Measurements from ENCODE around the gene GGACT. TPM values are rescaled to one million over a fixed set of nuclear protein-coding genes. Genes with fewer than 3 reads are reported as not detected.

The GGACT gene
- total and polyA plus RNA-seq, 5 donors from 2014 or later, result 8.3 to 15.1 (median 9.3) TPM

GRCh38 chr13:100491164-100491842 lies 97.3 kb downstream of the GGACT start:
- no peaks in the 10 kb centered on the region for H3K9me3 ChIP-seq (ENCODE audit: control insufficient read depth in 2 of 2, low read length in 2 of 2)
- no peak overlapping the region for H3K4me3 Mint-ChIP-seq
- no peak overlapping the region for H3K4me3 ChIP-seq (ENCODE audit: low read depth, low read length)
- H3K27ac Mint-ChIP-seq, result no peak overlapping the region
- H3K27ac ChIP-seq (ENCODE audit: insufficient read depth, low read length, poor library complexity, severe bottlenecking), result no peak overlapping the region
- ATAC-seq (ENCODE audit: low read depth in 2 of 2), result no peak
- H3K9me3 Mint-ChIP-seq, result no peaks in the 10 kb centered on the region
- no peak for DNase-seq
- no peaks in the 10 kb centered on the region for H3K27me3 Mint-ChIP-seq
- H3K36me3 ChIP-seq (ENCODE audit: control insufficient read depth, insufficient read depth, low read length), result no peaks in the 10 kb centered on the region
- H3K36me3 Mint-ChIP-seq, result peaks cover 12% of the 10 kb centered on the region
- H3K4me1 ChIP-seq (ENCODE audit: control insufficient read depth, insufficient read depth, low read length, poor library complexity, severe bottlenecking), result no peaks in the 10 kb centered on the region
- no peaks in the 10 kb centered on the region for H3K27me3 ChIP-seq (ENCODE audit: control insufficient read depth, insufficient read depth, low read length)
- no peaks in the 10 kb centered on the region for H3K4me1 Mint-ChIP-seq

GRCh38 chr13:100490692-100491091 lies 97.9 kb downstream of the GGACT start:
- ATAC-seq (ENCODE audit: low read depth in 2 of 2), result no peak
- Mint-ChIP-seq H3K27ac (no peak overlapping the region), H3K36me3 (peaks cover 12% of the 10 kb centered on the region), H3K9me3 (no peaks in the 10 kb centered on the region), H3K4me3 (no peak overlapping the region), H3K27me3 (no peaks in the 10 kb centered on the region), H3K4me1 (no peaks in the 10 kb centered on the region)
- Histone ChIP-seq H3K27ac (ENCODE audit: insufficient read depth, low read length, poor library complexity, severe bottlenecking) (no peak overlapping the region), H3K4me1 (ENCODE audit: control insufficient read depth, insufficient read depth, low read length, poor library complexity, severe bottlenecking) (no peaks in the 10 kb centered on the region), H3K27me3 (ENCODE audit: control insufficient read depth, insufficient read depth, low read length) (no peaks in the 10 kb centered on the region), H3K36me3 (ENCODE audit: control insufficient read depth, insufficient read depth, low read length) (no peaks in the 10 kb centered on the region), H3K9me3 (ENCODE audit: control insufficient read depth in 2 of 2, low read length in 2 of 2) (no peaks in the 10 kb centered on the region), H3K4me3 (ENCODE audit: low read depth, low read length) (no peak overlapping the region)
- DNase-seq, result no peak

GRCh38 chr13:100485265-100485664 lies 103.3 kb downstream of the GGACT start:
- H3K9me3 ChIP-seq (ENCODE audit: control insufficient read depth in 2 of 2, low read length in 2 of 2), result no peaks in the 10 kb centered on the region
- H3K27ac ChIP-seq (ENCODE audit: insufficient read depth, low read length, poor library complexity, severe bottlenecking), result no peak overlapping the region
- Mint-ChIP-seq H3K4me1 (peaks cover 5 to 16% (median 7%) of the 10 kb centered on the region in 4 donors), H3K27ac (no peak overlapping the region), H3K9me3 (no peaks in the 10 kb centered on the region), H3K4me3 (no peak overlapping the region), H3K27me3 (no peaks in the 10 kb centered on the region), H3K36me3 (no peaks in the 10 kb centered on the region)
- DNase-seq (no peak), ATAC-seq (ENCODE audit: low read depth in 2 of 2) (no peak)
- H3K4me1 ChIP-seq (ENCODE audit: control insufficient read depth, insufficient read depth, low read length, poor library complexity, severe bottlenecking), result no peaks in the 10 kb centered on the region
- no peak overlapping the region for H3K4me3 ChIP-seq (ENCODE audit: low read depth, low read length)
- H3K27me3 ChIP-seq (ENCODE audit: control insufficient read depth, insufficient read depth, low read length), result no peaks in the 10 kb centered on the region
- no peaks in the 10 kb centered on the region for H3K36me3 ChIP-seq (ENCODE audit: control insufficient read depth, insufficient read depth, low read length)

- Histone ChIP-seq H3K4me3 (ENCODE audit: low read depth, low read length) (no peak overlapping the region), H3K27me3 (ENCODE audit: control insufficient read depth, insufficient read depth, low read length) (no peaks in the 10 kb centered on the region), H3K36me3 (ENCODE audit: control insufficient read depth, insufficient read depth, low read length) (no peaks in the 10 kb centered on the region), H3K4me1 (ENCODE audit: control insufficient read depth, insufficient read depth, low read length, poor library complexity, severe bottlenecking) (no peaks in the 10 kb centered on the region), H3K9me3 (ENCODE audit: control insufficient read depth in 2 of 2, low read length in 2 of 2) (no peaks in the 10 kb centered on the region), H3K27ac (ENCODE audit: insufficient read depth, low read length, poor library complexity, severe bottlenecking) (no peak overlapping the region)
- no peak for DNase-seq
- H3K27me3 Mint-ChIP-seq, result no peaks in the 10 kb centered on the region
- H3K36me3 Mint-ChIP-seq, result no peaks in the 10 kb centered on the region
- no peak for ATAC-seq (ENCODE audit: low read depth in 2 of 2)
- peaks cover 5 to 16% (median 7%) of the 10 kb centered on the region in 4 donors for H3K4me1 Mint-ChIP-seq
- H3K4me3 Mint-ChIP-seq, result no peak overlapping the region
- H3K9me3 Mint-ChIP-seq, result no peaks in the 10 kb centered on the region
- no peak overlapping the region for H3K27ac Mint-ChIP-seq
These were observed 103.9 kb downstream of the GGACT start for GRCh38 chr13:100484702-100485101.

GRCh38 chr13:100483841-100484381 lies 104.7 kb downstream of the GGACT start:
- DNase-seq, result no peak
- no peaks in the 10 kb centered on the region for H3K27me3 ChIP-seq (ENCODE audit: control insufficient read depth, insufficient read depth, low read length)
- H3K4me1 Mint-ChIP-seq, result peaks cover 5 to 16% (median 7%) of the 10 kb centered on the region in 4 donors
- no peak overlapping the region for H3K27ac Mint-ChIP-seq
- no peaks in the 10 kb centered on the region for H3K9me3 ChIP-seq (ENCODE audit: control insufficient read depth in 2 of 2, low read length in 2 of 2)
- no peaks in the 10 kb centered on the region for H3K36me3 Mint-ChIP-seq
- ATAC-seq (ENCODE audit: low read depth in 2 of 2), result no peak
- no peaks in the 10 kb centered on the region for H3K4me1 ChIP-seq (ENCODE audit: control insufficient read depth, insufficient read depth, low read length, poor library complexity, severe bottlenecking)
- no peaks in the 10 kb centered on the region for H3K36me3 ChIP-seq (ENCODE audit: control insufficient read depth, insufficient read depth, low read length)
- H3K27ac ChIP-seq (ENCODE audit: insufficient read depth, low read length, poor library complexity, severe bottlenecking), result no peak overlapping the region
- H3K27me3 Mint-ChIP-seq, result no peaks in the 10 kb centered on the region
- H3K9me3 Mint-ChIP-seq, result no peaks in the 10 kb centered on the region
- no peak overlapping the region for H3K4me3 Mint-ChIP-seq
- H3K4me3 ChIP-seq (ENCODE audit: low read depth, low read length), result no peak overlapping the region

GRCh38 chr13:100483139-100483538 lies 105.5 kb downstream of the GGACT start:
- Histone ChIP-seq H3K36me3 (ENCODE audit: control insufficient read depth, insufficient read depth, low read length) (no peaks in the 10 kb centered on the region), H3K27me3 (ENCODE audit: control insufficient read depth, insufficient read depth, low read length) (no peaks in the 10 kb centered on the region), H3K4me1 (ENCODE audit: control insufficient read depth, insufficient read depth, low read length, poor library complexity, severe bottlenecking) (no peaks in the 10 kb centered on the region), H3K4me3 (ENCODE audit: low read depth, low read length) (no peak overlapping the region), H3K9me3 (ENCODE audit: control insufficient read depth in 2 of 2, low read length in 2 of 2) (no peaks in the 10 kb centered on the region), H3K27ac (ENCODE audit: insufficient read depth, low read length, poor library complexity, severe bottlenecking) (no peak overlapping the region)
- H3K9me3 Mint-ChIP-seq, result peaks cover 0 to 1% (median 0%) of the 10 kb centered on the region in 7 donors
- no peaks in the 10 kb centered on the region for H3K27me3 Mint-ChIP-seq
- H3K36me3 Mint-ChIP-seq, result no peaks in the 10 kb centered on the region
- H3K4me1 Mint-ChIP-seq, result peaks cover 5 to 16% (median 7%) of the 10 kb centered on the region in 4 donors
- no peak for ATAC-seq (ENCODE audit: low read depth in 2 of 2)
- no peak overlapping the region for H3K27ac Mint-ChIP-seq
- no peak overlapping the region for H3K4me3 Mint-ChIP-seq
- DNase-seq, result no peak

GRCh38 chr13:100480676-100481075 lies 107.9 kb downstream of the GGACT start:
- H3K4me3 Mint-ChIP-seq, result no peak overlapping the region
- no peak overlapping the region for H3K27ac Mint-ChIP-seq
- H3K36me3 Mint-ChIP-seq, result no peaks in the 10 kb centered on the region

More at GRCh38 chr13:100480676-100481075, 107.9 kb downstream of the GGACT start:
- no peak overlapping the region for H3K27ac ChIP-seq (ENCODE audit: insufficient read depth, low read length, poor library complexity, severe bottlenecking)
- DNase-seq (no peak), ATAC-seq (ENCODE audit: low read depth in 2 of 2) (no peak)
- no peaks in the 10 kb centered on the region for H3K4me1 ChIP-seq (ENCODE audit: control insufficient read depth, insufficient read depth, low read length, poor library complexity, severe bottlenecking)
- H3K9me3 ChIP-seq (ENCODE audit: control insufficient read depth in 2 of 2, low read length in 2 of 2), result no peaks in the 10 kb centered on the region
- no peaks in the 10 kb centered on the region for H3K27me3 ChIP-seq (ENCODE audit: control insufficient read depth, insufficient read depth, low read length)
- Mint-ChIP-seq H3K27me3 (no peaks in the 10 kb centered on the region), H3K9me3 (peaks cover 0 to 1% (median 0%) of the 10 kb centered on the region in 7 donors), H3K4me1 (peaks cover 5 to 16% (median 7%) of the 10 kb centered on the region in 4 donors)
- no peaks in the 10 kb centered on the region for H3K36me3 ChIP-seq (ENCODE audit: control insufficient read depth, insufficient read depth, low read length)
- H3K4me3 ChIP-seq (ENCODE audit: low read depth, low read length), result no peak overlapping the region

All from CD4-positive, CD25-positive, alpha-beta regulatory T cell (primary cell).